NCI-H187 (cell line): ENCODE data around the gene SHE.

Source experiments
- DNase-seq, 2 experiments: peaks; one replicate each; lab custom pipeline; 2025; lab: John Stamatoyannopoulos, UW

SHE gene

DNA sequence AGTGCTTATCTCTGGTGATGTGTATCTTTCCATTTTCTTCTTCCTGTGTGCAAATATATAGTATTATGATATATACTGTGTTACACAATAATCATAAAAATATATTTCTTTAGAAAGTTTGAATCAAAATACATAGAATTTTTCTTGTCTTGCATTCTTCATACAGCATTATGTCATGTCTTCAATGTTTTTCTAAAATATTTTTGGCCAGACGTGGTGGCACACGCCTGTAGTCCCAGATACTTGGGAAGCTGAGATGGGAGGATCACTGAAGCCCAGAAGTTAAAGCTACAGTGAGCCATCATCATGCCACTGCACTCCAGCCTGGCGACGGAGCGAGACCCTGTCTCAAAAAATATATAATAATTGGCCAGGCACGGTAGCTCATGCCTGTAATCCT lies 55.4 kb downstream of the SHE start:
- no peak for DNase-seq

DNA sequence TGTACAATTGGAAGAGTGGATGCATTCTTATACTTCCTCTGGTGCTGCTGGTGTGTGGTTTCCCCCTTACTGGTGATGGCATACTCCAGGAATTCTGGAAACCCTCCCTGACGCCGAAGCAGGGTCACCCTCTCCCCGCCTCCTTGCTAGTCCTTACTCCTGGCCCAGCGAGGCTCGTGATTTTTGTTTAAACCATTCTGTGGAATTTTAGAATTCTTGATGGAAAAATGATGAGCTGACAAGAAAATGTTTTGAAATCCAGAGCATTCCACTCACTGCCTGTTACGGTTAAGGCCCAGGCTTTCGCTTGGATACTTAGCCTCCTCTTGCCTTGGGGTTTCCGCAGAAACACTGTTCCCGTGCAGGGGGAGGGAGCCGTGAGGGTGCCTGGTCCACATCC lies 55.9 kb downstream of the SHE start:
- no peak for DNase-seq

DNA sequence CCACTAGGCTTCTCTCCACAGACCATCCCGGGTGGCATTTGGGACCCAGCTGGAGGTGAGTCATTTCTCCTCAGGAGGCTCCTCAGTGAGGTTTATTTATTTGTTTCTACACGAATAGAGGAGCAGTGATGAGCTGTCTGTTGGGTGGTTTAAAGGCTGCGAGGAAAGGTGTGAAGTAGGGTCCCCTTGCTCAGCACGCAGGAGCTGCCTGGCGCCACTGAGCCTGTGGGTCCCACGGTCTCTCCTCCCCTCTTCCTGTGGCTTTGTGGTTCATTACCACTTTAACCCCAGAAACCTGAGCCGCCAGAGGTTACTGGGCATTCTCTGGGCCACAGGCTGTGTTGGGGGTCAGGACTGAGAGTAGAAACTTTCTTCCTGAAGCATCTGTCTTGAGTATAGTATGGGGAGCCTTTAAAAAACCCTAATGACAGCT lies 57.2 kb downstream of the SHE start:
- no peak for DNase-seq

DNA sequence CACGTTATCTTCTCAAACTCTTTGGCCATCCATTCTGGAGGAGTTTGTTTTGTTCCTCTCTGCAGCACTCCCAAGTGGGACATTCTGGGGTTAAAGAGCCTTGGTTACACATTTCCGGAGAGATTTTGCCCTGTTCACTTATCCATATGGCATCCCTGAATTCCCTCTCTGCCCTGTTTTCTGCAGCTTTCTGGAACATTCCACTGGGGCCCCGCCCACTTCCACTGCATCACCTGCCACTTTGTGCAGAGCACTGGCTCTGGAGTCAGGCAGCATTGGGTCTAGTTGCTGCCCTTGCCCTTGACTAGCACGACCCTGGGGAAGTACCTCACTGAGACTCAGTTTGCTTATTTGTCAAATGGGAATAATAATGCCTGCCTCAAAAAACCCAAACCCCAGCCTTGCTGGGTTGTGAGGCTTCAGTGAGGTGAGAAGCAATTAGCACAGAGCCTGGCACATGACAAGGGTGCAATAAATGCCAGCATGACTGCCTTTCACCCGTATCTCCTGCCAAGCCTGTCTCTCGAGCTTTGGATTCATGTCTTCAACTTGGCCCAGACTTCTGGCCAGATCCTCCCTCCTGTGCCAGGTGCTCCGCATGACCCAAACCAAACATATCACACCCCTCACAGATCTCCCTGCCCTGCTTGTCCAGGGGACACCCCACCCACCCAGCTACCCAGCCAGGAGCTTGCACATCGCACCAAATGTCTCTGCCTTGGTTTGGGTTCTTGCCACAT lies 58.8 kb downstream of the SHE start:
- DNase-seq, result no peak

DNA sequence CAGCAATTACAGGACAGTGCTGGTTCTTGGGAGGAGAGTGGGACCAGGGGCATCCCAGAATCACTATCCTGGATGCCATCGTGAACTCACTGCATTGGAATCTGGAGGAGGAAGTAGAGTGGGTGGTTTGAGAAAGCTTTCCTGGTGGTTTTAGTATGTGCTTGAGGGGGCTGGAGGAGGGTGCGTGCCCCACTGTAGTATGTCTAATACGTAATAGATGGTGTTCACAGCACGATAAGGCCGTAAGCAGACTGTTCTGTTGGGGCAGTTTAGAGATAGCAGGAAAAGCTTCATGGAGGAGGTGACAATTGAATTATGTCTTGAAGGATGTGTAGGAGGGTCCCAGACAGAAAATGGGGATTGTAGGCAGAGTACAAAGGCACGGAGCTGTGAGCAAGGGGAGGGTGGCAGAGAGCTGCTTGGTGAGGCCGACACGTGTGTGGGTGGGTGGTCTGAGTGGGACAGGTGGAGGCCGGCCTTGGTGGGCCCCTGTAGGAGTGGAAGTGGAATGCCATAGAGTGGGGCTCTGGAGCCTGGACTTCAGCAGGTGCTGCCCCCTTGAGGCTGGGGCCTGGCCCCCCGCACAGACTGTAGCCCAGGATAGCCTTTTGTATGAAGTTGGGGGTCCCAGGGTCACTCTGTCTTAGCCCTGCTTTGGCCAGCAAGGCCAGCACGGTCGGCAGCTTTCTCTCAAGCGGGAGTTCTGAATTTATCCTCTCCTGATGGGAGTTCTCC lies 60.0 kb downstream of the SHE start:
- DNase-seq, result no peak

DNA sequence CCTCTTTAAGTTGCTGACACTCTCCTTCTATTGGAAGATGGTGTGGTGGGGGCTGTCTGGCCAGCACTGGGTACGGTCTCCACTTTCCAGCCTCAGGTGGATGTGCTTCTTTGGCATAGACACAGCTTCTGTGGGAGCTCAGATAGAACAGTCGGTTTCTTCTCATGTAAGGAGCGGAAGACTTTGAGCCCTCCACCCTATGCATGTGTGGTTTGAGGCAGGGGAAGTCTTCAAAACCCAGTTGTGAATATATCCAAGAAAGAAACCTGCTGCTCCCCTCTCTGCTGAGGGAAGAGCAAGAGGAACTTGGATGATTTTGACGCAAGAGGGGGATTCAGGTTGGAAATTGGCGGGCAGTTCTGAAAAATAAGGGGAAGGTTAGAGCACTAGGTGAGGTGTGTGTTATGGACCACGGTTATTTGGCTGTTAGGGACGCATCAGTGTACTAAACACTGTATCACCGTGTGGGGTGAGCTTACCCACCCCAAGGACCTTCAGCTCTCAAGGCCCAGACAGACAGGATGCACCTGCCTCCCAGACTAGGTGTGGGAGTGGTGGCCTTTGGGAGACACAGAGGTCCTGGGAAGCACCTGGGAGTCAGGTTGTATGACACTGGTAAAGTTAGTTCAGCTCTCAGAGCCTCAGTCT lies 60.8 kb downstream of the SHE start:
- no peak for DNase-seq

DNA sequence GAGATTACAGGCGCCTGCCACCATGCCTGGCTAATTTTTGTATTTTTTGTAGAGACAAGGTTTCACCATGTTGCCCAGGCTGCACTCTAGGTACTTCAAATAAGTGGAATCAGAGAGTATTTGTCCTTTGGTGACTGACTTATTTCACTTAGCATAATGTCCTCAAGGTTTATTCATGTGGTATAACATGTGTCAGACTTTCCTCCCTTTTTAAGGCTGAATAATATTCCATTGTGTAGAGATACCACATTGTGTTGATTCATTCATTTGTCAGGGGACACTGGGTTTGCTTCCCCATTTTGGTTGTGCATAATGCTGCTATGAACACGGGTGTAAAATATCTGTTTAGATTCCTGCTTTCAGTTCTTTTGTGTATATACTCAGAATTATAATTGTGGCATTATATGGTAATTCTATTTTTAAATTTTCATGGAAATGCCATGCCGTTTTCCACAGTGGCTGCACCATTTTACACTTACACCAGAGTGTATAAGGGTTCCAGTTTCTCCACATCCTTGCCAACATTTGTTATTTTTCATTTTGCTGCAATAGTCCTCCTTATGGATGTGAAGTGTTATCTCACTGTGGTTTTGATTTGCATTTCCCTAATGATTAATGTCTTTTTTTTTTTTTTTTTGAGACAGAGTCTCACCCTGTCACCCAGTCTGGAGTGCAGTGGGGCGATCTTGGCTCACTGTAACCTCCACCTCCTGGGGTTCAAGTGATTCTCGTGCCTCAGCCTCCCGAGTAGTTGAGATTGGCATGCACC lies 62.0 kb downstream of the SHE start:
- no peak for DNase-seq

DNA sequence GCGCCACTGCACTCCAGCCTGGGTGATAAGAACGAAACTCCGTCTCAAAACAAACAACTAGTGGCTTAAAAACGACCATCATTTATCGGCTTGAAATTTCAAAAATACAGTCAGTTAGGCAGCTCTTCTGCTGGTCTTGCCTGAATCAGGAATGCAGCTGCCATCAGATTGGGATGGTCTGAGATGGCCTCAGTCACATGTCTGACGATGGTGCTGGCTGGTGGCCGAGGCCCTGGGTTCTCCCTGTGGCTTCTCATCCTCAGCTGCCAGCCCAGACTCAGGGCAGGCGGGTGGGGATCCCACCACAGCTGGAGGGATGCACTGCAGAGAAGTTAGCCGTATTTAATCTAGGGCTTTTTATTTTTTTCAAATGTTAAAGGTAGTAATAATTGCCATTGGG lies 65.8 kb downstream of the SHE start:
- DNase-seq, result no peak

DNA sequence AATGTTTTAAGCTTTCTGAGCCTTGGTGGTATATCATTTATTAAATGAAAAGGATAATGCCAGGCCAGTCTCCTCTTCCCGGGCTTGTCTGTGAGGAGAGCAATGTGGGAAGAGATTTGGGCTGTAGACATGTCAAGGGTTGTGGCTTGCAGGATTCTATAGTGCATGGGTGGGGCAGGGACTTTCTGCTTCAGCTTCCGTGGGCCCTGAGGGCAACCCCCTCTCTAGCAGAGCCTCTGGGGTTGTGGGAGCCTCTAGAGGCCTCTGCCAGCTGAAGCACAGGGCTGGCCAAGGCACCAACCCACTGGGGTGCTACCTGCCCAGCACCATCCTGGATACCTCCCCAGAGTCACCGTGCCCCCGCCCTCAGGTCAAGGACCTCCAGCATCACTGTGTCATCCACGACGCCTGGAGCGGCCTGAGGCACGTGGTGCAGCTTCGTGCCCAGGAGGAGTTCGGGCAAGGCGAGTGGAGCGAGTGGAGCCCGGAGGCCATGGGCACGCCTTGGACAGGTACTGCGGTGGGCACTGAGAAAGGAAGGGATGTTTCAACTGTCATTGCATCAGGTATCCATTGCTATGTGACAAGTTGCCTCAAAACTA lies 66.5 kb downstream of the SHE start:
- no peak for DNase-seq

DNA sequence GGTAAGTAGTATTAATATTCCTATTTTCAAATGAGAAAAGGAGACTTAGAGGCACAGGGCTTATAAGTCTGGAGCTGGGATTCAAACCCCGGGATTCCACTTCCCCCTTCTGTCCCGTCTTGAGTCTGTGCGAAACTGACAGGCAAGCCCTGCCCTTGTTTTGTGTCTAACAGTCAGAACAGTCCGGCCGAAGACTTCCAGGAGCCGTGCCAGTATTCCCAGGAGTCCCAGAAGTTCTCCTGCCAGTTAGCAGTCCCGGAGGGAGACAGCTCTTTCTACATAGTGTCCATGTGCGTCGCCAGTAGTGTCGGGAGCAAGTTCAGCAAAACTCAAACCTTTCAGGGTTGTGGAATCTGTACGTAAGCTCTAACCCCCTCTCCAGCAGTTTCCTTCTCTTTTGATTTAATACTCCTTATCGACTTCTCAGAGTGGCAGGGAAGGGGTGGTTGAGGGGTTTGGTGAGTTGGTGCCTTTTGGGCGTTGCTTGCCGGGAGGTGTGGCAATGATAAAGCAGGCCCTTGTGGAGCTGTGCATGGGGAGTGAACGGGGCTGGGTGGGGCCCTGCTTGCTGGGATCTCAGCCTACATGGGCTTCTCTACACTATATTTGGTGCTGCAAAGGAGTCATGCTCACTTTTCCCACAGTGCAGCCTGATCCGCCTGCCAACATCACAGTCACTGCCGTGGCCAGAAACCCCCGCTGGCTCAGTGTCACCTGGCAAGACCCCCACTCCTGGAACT lies 67.7 kb downstream of the SHE start:
- DNase-seq, result no peak

DNA sequence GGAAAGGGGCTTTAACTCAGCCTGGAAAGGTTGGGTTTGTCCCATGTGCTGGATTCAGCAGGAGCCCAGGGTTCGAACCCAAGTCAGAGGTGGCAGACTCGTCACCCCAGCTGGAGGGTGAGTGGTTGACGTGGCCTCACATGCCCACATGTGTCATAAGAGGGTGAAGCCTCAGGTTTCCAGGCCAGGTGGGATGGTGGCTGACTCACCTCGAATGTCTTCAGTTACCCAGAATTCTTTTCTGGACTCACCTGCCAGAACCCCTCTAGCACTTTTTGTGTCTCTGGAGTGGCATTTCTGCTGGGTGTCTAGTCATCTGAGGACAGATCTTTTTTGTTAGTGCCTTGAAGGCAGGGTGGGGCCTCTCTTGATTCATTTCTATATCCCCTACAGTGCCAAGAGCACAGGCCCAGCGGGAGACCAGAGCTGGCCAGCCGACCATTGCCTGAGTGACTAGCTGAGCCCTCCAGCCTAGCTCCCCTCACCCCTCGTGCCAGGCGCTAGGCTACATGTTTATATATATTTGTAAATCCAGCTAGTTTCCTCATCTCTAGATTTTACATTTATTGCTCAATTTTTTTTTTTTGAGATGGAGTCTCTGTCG lies 68.9 kb downstream of the SHE start:
- no peak for DNase-seq

DNA sequence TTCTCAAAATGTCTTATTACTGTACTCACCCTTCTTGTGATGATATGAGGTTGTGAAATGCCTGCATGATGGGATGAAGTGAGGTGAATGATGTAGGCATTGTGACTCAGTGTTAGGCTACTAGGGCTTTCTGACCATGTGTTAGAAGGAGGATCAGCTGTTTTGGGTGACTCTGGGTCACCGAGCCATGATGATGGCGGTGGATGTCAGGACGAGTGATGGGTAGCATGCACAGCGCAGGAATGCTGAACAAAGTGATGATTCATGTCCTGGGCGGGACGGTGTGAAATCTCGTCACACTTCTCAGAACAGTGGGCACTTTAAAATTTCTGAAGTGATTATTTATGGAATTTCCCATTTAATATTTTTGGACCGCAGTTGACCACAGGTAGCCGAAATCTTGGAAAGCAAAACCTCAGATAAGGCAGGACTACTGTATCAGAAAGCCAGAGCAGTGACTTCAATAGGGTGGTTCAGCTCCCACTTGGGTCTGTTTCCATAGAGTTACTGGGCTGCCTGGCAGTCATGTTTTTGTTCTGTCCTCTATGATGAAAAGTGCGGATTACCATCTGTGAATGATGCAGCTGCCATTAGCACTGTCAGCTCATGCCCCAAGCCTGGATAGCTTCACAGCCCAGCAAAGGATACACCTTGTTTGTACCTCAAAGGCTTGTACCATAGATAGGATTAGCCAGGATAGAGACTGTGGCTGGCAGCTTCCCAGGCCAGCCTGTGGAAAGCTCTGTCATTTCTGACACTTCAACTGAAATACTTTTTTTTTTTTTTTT lies 70.4 kb downstream of the SHE start:
- DNase-seq, result no peak

DNA sequence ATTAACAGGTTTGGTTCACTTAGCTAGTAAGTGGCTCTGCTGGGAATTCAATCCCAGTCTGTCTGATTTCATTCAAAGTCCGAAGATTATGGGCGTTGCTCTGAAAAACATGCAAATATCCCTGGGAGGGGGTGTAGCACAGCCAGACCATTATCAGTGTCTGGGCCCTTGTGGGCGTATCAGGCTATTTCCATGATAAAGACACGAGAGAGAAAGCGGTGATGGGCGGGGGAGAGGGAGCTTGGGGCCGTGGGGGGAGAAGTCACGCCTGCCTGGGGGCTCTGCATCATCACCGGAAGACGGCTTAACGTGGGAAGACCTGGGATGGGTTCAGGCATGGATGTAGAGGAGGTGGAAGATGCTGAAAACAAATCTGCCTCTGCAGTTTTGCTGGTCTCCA lies 71.3 kb downstream of the SHE start:
- DNase-seq, result no peak

DNA sequence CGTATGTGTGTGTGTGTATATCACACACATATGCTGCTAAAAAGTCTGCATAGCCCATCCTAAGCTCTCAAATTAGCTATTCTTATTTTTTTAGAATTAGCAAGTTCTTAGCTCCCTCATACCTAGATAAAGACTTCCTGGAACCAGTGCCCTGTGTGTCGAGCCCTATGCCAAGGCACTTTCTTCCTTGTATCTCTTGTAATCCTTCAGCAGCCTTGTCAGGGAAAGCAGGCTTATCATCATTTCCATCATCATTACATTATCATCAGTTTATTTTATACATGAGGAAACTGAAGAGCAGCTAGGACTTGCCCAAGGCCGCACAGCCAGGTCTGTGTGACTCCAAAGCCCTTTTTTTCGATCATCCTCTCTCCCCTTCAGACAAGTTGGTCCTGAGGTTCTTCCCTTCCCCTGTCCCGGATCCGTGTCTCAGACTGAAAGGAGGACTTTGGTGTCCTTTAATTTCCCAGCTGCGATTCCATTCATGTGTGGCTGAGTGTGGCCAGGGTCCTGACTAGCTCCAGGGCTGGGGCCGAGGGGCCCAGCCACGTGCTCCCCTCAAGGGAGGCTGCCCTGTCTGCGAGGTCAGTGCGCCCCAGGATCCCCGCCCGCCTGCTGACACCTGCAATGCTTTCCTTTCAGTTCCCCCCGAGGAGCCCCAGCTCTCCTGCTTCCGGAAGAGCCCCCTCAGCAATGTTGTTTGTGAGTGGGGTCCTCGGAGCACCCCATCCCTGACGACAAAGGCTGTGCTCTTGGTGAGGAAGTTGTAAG lies 72.2 kb downstream of the SHE start:
- no peak for DNase-seq
